ENCODE results near the gene TPBGL. TPM values are rescaled to one million over a fixed set of nuclear protein-coding genes. Genes with fewer than 3 reads are reported as not detected.
A peak's percentile ranks its signal among the peaks of the same experiment; 100 is the strongest.

The TPBGL gene
- total and polyA plus RNA-seq, 9 donors: 0.13 to 0.47 (median 0.27) TPM; not detected in 2

DNA sequence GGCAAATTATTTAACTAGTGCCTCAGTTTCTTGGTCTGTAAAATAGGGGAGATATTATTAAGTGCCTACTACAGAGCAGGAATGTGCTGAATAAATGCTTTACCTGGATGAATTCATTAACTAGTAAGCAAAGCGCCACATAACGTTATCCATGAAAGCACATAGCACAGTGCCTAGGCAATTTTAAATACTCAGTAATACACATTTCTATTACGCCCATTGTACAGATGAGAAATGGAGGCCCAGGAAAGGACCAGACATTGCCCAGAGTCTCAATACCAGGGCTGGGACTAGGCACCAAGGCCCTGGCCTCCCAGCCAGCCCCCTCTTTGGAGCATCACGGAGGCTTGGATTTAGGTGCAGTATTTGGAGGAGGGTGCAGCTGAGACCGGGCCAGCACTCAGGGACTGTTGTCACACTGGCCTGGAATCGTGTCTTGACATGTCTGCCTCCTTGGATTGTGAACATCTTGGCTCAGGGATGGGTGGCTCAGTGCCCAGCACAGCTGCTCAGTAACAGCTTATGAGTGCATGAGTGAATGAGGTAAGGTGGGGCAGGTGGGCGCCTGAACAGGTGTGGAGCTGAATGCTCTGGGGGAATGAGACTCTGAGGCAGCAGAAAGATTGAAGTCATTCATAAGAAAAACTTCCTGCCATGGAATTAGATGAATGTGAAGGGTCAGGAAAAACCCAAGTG lies 42.1 kb upstream of the TPBGL start:
- H3K9me3 ChIP-seq: no peaks in the 10 kb centered on the region
- WGBS, 3 donors: 91 to 93% (median 91%) methylated on average over 7 of the region's 7 CpGs
- H3K4me3 ChIP-seq: no peak overlapping the region
- H3K27me3 ChIP-seq: no peaks in the 10 kb centered on the region
- H3K27ac ChIP-seq: no peak overlapping the region
- TF ChIP-seq, protein P1, sequence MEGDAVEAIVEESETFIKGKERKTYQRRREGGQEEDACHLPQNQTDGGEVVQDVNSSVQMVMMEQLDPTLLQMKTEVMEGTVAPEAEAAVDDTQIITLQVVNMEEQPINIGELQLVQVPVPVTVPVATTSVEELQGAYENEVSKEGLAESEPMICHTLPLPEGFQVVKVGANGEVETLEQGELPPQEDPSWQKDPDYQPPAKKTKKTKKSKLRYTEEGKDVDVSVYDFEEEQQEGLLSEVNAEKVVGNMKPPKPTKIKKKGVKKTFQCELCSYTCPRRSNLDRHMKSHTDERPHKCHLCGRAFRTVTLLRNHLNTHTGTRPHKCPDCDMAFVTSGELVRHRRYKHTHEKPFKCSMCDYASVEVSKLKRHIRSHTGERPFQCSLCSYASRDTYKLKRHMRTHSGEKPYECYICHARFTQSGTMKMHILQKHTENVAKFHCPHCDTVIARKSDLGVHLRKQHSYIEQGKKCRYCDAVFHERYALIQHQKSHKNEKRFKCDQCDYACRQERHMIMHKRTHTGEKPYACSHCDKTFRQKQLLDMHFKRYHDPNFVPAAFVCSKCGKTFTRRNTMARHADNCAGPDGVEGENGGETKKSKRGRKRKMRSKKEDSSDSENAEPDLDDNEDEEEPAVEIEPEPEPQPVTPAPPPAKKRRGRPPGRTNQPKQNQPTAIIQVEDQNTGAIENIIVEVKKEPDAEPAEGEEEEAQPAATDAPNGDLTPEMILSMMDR (IDR thresholded peaks at IDR 0.05): no peak
- TF ChIP-seq POLR2A (IDR thresholded peaks at IDR 0.05) (no peak), EP300 (IDR thresholded peaks at IDR 0.05) (no peak)
- H3K36me3 ChIP-seq: no peaks in the 10 kb centered on the region
- intact Hi-C loops (cut with DNase I): no loop called here
- no peaks in the 10 kb centered on the region for H3K4me1 ChIP-seq (ENCODE audit: insufficient read depth)
- no peak for DNase-seq

GRCh38 chr11:75199412-75199955 lies 41.1 kb upstream of the TPBGL start:
- 52 to 64% (median 58%) methylated on average over 5 of the region's 5 CpGs for WGBS, 3 donors

GRCh38 chr11:75200051-75200450 lies 40.5 kb upstream of the TPBGL start:
- WGBS, 3 donors: 9 to 19% (median 9%) methylated on average over 10 of the region's 10 CpGs
- H3K27ac ChIP-seq: no peak overlapping the region
- no peaks in the 10 kb centered on the region for H3K36me3 ChIP-seq
- TF ChIP-seq, protein P1 (IDR thresholded peaks at IDR 0.05): no peak
- no peaks in the 10 kb centered on the region for H3K27me3 ChIP-seq
- H3K4me1 ChIP-seq (ENCODE audit: insufficient read depth): no peaks in the 10 kb centered on the region
- no peak overlapping the region for H3K4me3 ChIP-seq
- no peaks in the 10 kb centered on the region for H3K9me3 ChIP-seq
- intact Hi-C loops (cut with DNase I): loop anchor here in 2 of 4 donors (5.0 kb wide), 2 partner anchors 48 to 58 kb away; partner anchors contain the start of gene SLCO2B1 (in 1 of the 2)
- peak in 2 of 5 donors; percentile 19 to 70 for DNase-seq

More at GRCh38 chr11:75199412-75199955, 41.1 kb upstream of the TPBGL start:
- intact Hi-C loops (cut with DNase I): no loop called here
- Histone ChIP-seq H3K27me3 (no peaks in the 10 kb centered on the region), H3K4me1 (ENCODE audit: insufficient read depth) (no peaks in the 10 kb centered on the region), H3K4me3 (no peak overlapping the region), H3K36me3 (no peaks in the 10 kb centered on the region), H3K27ac (no peak overlapping the region), H3K9me3 (no peaks in the 10 kb centered on the region)
- DNase-seq: no peak
- TF ChIP-seq EP300 (IDR thresholded peaks at IDR 0.05) (no peak), POLR2A (IDR thresholded peaks at IDR 0.05) (no peak)
- TF ChIP-seq, protein P1 (IDR thresholded peaks at IDR 0.05): no peak

- intact Hi-C loops (cut with DNase I): loop anchor here in 2 of 4 donors (5.0 kb wide), 2 partner anchors 48 to 58 kb away; partner anchors contain the start of gene SLCO2B1 (in 1 of the 2)
- H3K27ac ChIP-seq: no peak overlapping the region
- TF ChIP-seq POLR2A (IDR thresholded peaks at IDR 0.05) (no peak), EP300 (IDR thresholded peaks at IDR 0.05) (no peak)
- TF ChIP-seq, protein P1 (IDR thresholded peaks at IDR 0.05): no peak
- no peaks in the 10 kb centered on the region for H3K27me3 ChIP-seq
- WGBS, 3 donors: 92 to 97% (median 96%) methylated on average over 2 of the region's 2 CpGs
- H3K4me3 ChIP-seq: no peak overlapping the region
- H3K4me1 ChIP-seq (ENCODE audit: insufficient read depth): no peaks in the 10 kb centered on the region
- H3K36me3 ChIP-seq: no peaks in the 10 kb centered on the region
- DNase-seq: no peak
- H3K9me3 ChIP-seq: no peaks in the 10 kb centered on the region
Measured at GRCh38 chr11:75200531-75200930, 40.0 kb upstream of the TPBGL start.

Data from ovary (tissue), 9 donors.